GM21423 (cell line): ENCODE measurements around the gene SEPTIN2.
"Not testable (repeated sequence)": the region's sequence is repeated elsewhere in the genome, so short reads cannot be mapped to it uniquely, and the experiment has no call there.

Experiments used
- ATAC-seq: cut with Tn5 transposase; IDR thresholded peaks from one replicate; pipeline ENCODE4 v1.9.1; 2021; ENCODE audit warnings: mild to moderate bottlenecking, moderate library complexity; ENCODE audit not compliant: unreplicated experiment

SEPTIN2 gene

GRCh38 chr2:241315879-241316631, at the start of gene SEPTIN2:
Gene SEPTIN2 (plus strand): TSS chr2:241315925. CDS start chr2:241324233, 8,308 bp downstream.
- peak; percentile 35 for ATAC-seq

DNA sequence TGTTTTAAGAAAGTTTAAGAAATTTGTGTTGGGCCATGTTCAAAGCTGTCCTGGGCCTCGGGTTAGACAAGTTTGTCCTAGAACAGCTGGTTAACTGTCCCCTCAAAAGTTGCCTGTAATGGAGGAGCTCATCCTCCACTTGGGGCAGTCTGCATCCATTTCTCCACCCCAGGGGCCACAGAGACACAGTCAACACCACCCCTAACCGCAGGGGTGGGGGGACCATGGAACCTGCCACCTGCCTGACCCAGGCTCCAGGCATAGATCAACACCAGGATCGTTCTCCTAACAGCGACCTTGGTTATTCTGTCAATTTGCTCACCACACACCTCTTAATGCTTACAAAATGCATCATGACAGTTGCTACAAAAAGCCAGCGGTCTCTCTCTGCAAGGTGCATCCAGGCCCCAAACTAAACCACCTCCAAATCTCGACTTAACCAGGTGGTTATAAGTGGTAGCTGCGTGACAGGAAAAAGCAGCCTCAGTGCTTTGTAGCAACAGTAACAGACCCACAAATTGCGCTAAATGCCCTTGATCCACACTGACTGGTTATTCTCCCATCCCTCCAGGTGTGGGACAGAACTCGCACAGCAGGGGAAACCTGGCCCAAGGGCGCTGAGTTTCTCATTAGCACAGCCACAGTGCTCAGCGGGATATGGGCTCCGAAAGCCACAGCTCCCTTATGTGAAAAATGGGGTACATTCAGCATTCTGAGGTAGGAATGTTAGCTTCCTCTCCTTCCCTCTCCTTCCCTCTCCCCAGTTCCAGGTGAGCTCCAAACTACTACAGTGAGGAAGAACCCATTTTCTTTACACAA, 48.3 kb upstream of the SEPTIN2 start:
- no peak for ATAC-seq

- ATAC-seq: no peak
Measured at GRCh38 chr2:241268306-241268705, 47.4 kb upstream of the SEPTIN2 start.

DNA sequence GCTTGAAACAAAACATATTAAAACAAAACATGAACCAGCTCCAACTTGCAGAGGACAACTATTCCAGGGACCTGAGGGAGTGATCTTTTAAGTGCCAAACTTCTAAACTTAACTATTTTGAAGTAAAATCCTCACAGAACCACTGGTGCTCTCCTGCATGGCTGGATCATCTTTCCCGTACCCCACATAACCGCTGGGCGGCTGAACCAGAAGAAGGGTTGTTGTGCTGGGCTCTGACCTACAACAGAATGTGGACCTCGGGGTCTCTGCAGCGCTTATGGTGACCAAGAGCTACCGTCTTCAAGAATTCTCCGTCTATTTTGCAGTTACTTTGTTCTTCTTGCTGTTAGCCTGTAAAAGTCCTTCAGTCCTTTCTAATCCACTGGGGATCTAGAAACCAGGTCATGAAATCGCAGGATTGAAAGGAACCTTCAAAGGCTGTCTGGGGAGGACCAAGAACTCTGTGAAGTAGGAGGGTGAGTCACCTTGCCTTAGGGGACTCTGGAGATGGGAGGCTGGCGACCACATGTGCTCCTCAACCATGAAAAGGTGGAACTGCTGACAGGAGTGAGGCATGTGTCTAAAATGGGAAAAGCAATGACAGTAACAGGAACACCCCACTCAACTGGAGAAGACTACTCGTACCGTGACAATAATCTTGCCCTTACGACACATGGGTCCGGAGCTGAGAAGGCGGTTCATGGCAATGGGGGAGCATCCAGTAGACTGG, 46.8 kb upstream of the SEPTIN2 start:
- no peak for ATAC-seq

GRCh38 chr2:241269707-241270520, 45.8 kb upstream of the SEPTIN2 start:
- ATAC-seq: no peak

DNA sequence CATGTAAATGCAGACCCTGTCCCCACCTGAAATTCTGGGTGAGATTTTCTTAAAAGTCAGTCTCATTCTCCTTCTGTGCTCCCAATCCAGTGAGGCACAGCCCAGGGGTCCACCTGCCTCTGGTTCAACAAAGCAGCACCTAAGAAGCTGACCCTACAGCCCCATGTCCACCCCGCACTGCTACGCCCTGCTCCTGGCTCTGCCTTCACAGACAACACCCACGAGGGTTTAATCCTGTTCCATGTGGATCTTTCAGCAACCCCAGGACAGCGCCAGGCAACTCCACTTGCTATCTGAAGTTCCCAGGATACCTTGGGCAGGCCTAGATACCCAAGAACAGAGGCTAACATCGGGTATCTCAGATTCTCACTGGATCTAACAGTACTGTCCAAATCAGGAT, 45.2 kb upstream of the SEPTIN2 start:
- ATAC-seq: no peak

GRCh38 chr2:241271706-241272302, 43.9 kb upstream of the SEPTIN2 start:
- ATAC-seq: peak; percentile 46

GRCh38 chr2:241272303-241273209, 43.2 kb upstream of the SEPTIN2 start:
- peak; percentile 54 for ATAC-seq

DNA sequence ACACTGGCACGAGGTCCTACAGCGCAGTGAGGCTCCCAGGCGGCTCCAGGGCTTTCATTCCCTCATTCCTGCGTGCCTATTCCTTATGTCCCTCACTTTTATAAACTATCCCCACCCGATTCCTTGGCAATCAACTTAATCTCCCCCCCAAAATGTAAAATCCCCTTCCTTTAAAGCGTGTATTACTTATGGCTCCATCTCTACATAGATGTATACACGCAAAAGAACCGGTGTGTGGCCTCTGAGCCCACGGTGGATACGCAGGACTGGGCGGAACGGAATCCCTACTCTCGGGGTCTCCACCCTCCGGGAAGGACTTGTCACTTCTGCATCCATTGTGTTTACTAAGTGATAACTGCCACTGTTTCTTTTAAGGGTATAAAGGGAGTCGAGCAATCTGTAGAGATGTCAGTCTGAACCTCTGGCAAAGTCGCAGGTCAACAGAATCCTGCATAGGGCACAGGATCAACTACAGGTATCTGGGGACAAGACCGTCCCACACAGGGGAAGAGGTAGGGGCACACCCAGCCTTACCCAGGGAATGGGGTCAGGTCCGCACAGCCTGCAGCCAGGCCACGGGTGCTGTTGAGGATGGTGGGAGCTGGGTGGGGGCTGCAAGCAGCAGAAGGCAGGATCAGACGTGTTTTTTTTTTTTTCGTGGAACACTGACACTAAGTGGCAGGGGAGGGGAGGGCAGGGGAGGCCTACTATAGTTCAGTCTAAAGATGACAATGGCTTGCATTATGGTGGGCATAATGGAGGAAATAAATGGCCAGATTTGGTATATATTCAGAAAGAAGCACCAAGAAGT, 42.3 kb upstream of the SEPTIN2 start:
- ATAC-seq: no peak

GRCh38 chr2:241274127-241274526, 41.6 kb upstream of the SEPTIN2 start:
- no peak for ATAC-seq

DNA sequence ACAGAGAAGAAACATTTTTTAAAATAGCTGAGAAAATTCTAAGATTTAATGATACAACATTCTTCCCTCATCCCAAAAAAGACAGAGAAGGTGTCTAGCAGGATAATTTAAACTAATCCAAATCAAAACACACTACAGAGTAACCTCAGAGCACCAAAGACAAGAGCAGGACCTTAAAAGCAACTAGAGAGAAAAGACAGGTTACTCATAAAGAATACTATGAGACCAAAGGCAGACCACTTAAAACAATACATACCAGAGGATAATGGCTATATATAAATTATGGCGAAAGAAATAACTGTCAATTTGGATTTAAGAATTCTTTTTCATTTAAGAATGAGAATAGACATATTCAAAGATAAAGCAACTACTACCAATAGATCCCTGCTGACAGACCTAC, 40.2 kb upstream of the SEPTIN2 start:
- ATAC-seq: no peak

DNA sequence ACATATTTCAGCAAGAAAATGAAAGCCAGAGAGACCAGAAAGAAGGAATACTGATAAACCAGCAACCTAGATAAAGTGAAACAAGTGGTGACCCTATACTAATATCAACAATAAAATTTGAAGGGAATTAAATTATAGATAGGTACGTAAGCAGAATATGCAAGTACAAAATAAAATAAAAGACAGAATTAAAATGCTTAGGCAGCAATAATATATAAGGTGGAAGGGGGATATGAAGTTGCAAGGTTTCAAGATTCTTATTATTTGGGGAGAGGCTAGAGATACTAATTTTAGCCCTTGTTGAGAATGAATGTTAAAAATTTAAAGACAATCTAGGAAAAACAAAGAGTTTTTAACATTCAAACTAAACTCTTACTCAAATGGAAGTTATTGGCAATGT, 39.8 kb upstream of the SEPTIN2 start:
- no peak for ATAC-seq

DNA sequence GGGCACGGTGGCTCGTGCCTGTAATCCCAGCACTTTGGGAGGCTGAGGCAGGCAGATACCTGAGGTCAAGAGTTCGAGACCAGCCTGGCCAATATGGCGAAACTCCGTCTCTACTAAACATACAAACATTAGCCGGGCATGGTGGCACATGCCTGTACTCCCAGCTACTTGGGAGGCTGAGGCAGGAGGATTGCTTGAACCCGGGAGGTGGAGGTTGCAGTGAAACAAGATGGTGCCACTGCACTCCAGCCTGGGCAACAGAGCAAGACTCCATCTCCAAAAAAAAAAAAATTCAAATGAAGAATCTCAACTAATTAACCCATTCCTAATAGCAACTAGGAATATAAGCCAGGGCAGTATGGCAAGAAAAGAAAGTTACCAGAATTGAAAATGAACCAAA, 37.4 kb upstream of the SEPTIN2 start:
- not testable (repeated sequence) for ATAC-seq

GRCh38 chr2:241279413-241279812, 36.3 kb upstream of the SEPTIN2 start:
- no peak for ATAC-seq

- ATAC-seq: no peak
Measured at GRCh38 chr2:241279828-241280227, 35.9 kb upstream of the SEPTIN2 start.

DNA sequence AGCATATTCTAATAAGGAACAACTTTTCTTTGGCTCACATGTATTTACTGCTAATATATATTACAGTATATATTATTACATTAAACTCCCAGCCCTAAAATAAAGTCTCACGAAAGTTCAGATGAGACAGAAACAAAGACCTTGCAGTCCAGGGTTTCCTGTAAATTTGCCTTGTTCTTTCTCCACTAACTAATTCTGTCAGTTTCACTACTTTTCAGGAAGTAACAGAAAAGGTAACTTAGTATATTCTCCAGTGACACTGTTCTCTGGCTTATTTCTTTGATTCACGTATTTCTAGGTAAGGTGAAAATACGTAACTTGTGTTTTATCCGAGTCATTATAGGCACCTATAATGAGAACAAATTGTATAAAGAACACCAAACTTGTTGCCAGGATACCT, 35.4 kb upstream of the SEPTIN2 start:
- ATAC-seq: no peak

DNA sequence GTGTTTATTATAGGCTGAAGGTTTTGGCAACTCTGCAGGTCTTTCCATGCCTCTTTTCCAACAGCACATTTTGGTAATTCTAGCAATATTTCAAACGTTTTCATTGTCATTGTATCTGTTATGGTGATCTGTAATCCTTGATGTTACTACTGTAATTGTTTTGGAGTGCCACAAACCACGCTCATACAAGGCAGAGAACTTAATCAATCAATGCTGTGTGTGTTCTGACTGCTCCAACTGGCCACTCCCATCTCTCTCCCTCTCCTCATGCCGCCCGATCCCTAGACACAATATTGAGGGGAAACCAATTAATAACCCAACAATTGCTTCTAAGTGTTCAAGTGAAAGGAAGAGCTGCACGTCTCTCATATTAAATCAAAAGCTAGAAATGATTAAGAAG, 33.2 kb upstream of the SEPTIN2 start:
- no peak for ATAC-seq

- no peak for ATAC-seq
Measured at GRCh38 chr2:241285596-241285995, 30.1 kb upstream of the SEPTIN2 start.
